Measurements from ENCODE around the gene OR6B2. TPM values are rescaled to one million over a fixed set of nuclear protein-coding genes. Genes with fewer than 3 reads are reported as not detected.
A peak's percentile ranks its signal among the peaks of the same experiment; 100 is the strongest.

The OR6B2 gene
- total and polyA plus RNA-seq, 10 donors: not detected

DNA sequence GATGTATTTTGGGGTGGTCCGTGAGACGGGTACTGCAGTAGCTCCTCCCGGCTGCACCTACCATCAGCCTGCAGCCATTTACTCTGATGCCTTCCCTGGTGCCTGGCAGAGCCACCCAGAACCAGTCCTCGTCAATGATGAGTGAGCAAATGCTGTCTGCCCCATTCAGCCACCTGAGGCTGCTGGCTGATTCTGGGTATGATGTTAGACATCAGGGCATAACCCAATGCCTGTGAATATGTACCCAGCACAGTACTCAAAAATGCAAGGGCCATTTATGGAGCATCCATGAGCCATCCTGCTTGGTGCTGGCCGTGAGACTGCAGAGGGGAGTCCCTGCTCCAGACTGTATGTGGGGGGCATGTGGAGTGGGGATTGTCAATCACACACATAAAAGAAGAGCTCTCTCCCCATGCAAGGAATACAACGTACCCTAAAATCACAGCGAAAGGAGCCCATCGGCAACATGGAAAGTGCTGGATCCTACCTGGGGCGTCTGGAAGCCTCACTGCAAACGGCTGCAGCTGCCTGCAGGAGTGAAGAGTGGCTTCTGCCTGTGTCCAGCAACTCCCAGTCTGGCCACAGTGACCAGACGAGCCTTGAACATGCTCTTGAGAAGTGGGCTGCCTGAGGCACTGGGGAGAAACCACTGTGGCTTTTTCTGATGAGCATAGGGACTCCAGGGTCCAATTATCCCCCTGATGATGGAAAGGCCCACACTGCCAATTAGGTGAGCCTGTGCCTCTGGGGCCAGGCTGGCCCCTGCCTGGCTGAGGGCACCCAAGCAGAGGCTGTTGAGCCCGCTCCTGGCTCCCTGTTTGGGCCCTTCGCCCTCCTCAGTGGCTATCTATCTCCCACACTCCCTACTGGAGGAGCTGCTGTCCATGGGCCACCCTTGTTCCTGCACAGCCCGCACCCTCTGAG lies 2.4 kb upstream of the OR6B2 start:
- TF ChIP-seq POLR2A (IDR thresholded peaks at IDR 0.05) (no peak), CTCF (IDR thresholded peaks at IDR 0.05 in 8 of 11, conservative IDR thresholded peaks at IDR 0.05 in 3 of 11) (no peak), POLR2AphosphoS5 (IDR thresholded peaks at IDR 0.05) (no peak)
- Histone ChIP-seq H3K27ac (no peak overlapping the region), H3K27me3 (replicated peaks in 1 of 7) (peaks cover 0 to 36% (median 0%) of the 10 kb centered on the region in 7 donors), H3K9me3 (no peaks in the 10 kb centered on the region), H3K36me3 (no peaks in the 10 kb centered on the region), H3K4me3 (no peak overlapping the region), H3K4me1 (no peaks in the 10 kb centered on the region)
- intact Hi-C loops (cut with DNase I; ENCODE audit: low total_unique reads): no loop called here
- 61 to 80% (median 71%) methylated on average over 13 to 14 of the region's 14 CpGs for WGBS, 5 donors
- peak; percentile 54 for DNase-seq

DNA sequence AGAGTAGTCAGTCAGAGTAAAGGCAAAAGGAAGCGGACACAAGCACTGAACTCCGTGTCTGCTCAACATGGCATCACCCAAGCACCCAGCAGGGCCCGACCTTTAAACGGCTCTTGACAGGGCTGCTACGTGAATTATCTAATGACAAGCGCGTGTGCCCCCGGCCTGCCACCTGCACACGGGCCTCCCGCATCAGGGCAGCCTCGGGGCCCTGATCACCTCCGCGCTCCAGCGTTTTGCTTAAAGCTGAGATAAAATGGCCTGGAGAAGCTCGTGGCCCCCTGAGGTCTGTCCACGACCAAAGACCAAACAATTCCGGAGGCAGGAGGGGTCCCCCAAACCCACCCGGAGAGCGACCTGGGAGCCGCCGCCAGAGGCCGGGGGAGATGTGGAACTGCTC lies 5.5 kb downstream of the OR6B2 start:
- TF ChIP-seq CTCF (IDR thresholded peaks at IDR 0.05 in 8 of 11, conservative IDR thresholded peaks at IDR 0.05 in 3 of 11): no peak
- no peak for TF ChIP-seq POLR2AphosphoS5 (IDR thresholded peaks at IDR 0.05)
- no peak for TF ChIP-seq POLR2A (IDR thresholded peaks at IDR 0.05)
- Histone ChIP-seq H3K4me1 (peaks cover 11 to 42% (median 29%) of the 10 kb centered on the region in 6 donors), H3K36me3 (peaks cover 0 to 19% (median 15%) of the 10 kb centered on the region in 6 donors), H3K9me3 (no peaks in the 10 kb centered on the region), H3K27ac (peak overlapping the region; percentile 92 to 98 (median 96)), H3K27me3 (replicated peaks in 1 of 7) (no peaks in the 10 kb centered on the region), H3K4me3 (peak overlapping the region; percentile 80 to 97 (median 90))
- no peak for DNase-seq
- 0 to 1% (median 0%) methylated on average over 12 to 22 of the region's 22 CpGs for WGBS, 5 donors
- intact Hi-C loops (cut with DNase I; ENCODE audit: low total_unique reads): no loop called here

DNA sequence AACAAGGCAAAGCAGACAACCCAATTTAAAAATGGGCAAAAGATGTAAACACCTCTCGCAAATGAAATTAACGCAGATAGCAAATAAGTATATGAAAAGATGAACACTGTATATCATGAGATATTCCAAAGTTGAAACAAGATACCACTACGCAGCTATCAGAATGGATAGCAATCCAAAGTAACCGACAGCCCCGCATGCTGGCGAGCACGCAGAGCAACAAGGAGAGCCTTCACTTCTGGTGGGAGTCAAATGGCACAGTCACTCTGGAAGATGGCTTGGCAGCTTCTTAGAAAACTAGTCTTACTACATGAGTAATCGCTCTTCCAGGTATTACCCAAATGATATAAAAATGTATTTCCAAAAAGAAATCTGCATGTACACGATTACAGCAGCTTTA lies 6.4 kb downstream of the OR6B2 start:
- H3K9me3 ChIP-seq: no peaks in the 10 kb centered on the region
- no peak for DNase-seq
- H3K36me3 ChIP-seq: peaks cover 0 to 28% (median 21%) of the 10 kb centered on the region in 6 donors
- H3K27me3 ChIP-seq (replicated peaks in 1 of 7): no peaks in the 10 kb centered on the region
- H3K4me1 ChIP-seq: peaks cover 11 to 42% (median 29%) of the 10 kb centered on the region in 6 donors
- peak overlapping the region in 4 of 8 donors; percentile 80 to 92 (median 90) for H3K4me3 ChIP-seq
- TF ChIP-seq POLR2AphosphoS5 (IDR thresholded peaks at IDR 0.05) (no peak), CTCF (IDR thresholded peaks at IDR 0.05 in 8 of 11, conservative IDR thresholded peaks at IDR 0.05 in 3 of 11) (no peak), POLR2A (IDR thresholded peaks at IDR 0.05) (no peak)
- 76 to 83% (median 82%) methylated on average over 9 of the region's 9 CpGs for WGBS, 5 donors
- intact Hi-C loops (cut with DNase I; ENCODE audit: low total_unique reads): no loop called here
- H3K27ac ChIP-seq: no peak overlapping the region

DNA sequence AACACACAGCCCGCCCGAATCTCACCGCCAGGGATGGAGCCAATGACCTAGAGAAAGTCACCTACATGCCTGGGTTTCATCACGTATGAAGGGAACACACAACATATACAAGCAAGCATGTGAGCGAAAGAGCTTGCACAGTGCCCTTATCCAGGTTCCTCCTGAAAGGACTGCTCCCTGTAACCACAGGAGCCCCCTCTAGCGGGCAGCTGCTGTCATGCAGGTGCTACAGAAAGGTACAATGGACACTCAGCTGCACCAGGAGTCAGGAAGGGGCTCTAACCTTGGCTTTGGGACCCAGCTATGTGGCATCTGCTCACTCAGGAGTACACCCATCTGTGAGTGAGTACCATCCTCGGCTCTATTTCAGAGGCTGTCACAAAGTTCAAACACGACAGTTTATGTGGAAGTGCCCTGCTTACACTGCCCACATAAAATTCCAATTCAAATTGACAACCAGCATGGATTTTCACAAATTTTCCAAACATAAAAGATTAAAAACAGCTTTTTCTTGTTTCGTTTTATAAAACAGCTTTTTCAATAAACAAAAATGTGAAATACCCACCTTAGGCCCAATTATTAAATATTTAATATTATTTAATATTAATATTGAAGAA lies 8.6 kb downstream of the OR6B2 start:
- Histone ChIP-seq H3K4me1 (peaks cover 11 to 42% (median 29%) of the 10 kb centered on the region in 6 donors), H3K4me3 (no peak overlapping the region), H3K27ac (no peak overlapping the region), H3K9me3 (no peaks in the 10 kb centered on the region), H3K27me3 (replicated peaks in 1 of 7) (no peaks in the 10 kb centered on the region), H3K36me3 (peaks cover 0 to 49% (median 43%) of the 10 kb centered on the region in 6 donors)
- TF ChIP-seq CTCF (IDR thresholded peaks at IDR 0.05 in 8 of 11, conservative IDR thresholded peaks at IDR 0.05 in 3 of 11): peak in 10 of 11 experiments; percentile 29 to 82 (median 68)
- TF ChIP-seq POLR2A (IDR thresholded peaks at IDR 0.05): no peak
- WGBS, 5 donors: 57 to 68% (median 67%) methylated on average over 8 to 9 of the region's 9 CpGs
- peak; percentile 89 for DNase-seq
- intact Hi-C loops (cut with DNase I; ENCODE audit: low total_unique reads): no loop called here

Measured in spleen (tissue), 11 donors.